Neural cell (in vitro differentiated cells): Measurements from ENCODE around the gene STK38. TPM values are rescaled to one million over a fixed set of nuclear protein-coding genes. Genes with fewer than 3 reads are reported as not detected.

Experiments
- H2AFZ ChIP-seq: fragments of 200-600, 300-800 bp; sonication (generic), shearing (Covaris generic); 2 replicates; pipeline ENCODE4 v1.6.0; 2014; ENCODE audit warnings: low read depth, mild to moderate bottlenecking, antibody characterized with exemption, low read length, moderate library complexity
- H3F3A ChIP-seq: fragments of 200-600 bp; shearing (Covaris generic); 2 replicates; pipeline ENCODE4 v1.6.1; 2016; ENCODE audit warnings: mild to moderate bottlenecking, moderate library complexity, mixed read lengths, antibody characterized with exemption, low read length; ENCODE audit not compliant: insufficient read depth, poor library complexity, severe bottlenecking
- H3K27ac ChIP-seq: fragments of 200-600, 300-800 bp; sonication (generic), shearing (Covaris generic); 2 replicates; pipeline ENCODE4 v1.5.1; 2014; ENCODE audit warnings: mild to moderate bottlenecking, low read length, moderate library complexity
- H3K27me3 ChIP-seq: fragments of 300-800, 200-600 bp; sonication (generic), shearing (Covaris generic); 2 replicates; pipeline ENCODE4 v1.6.0; 2014; ENCODE audit warnings: mild to moderate bottlenecking, low read depth, low read length, moderate library complexity; ENCODE audit not compliant: insufficient read depth
- H3K36me3 ChIP-seq: fragments of 300-800, 200-600 bp; sonication (generic), shearing (Covaris generic); 2 replicates; pipeline ENCODE4 v1.5.1; 2014; ENCODE audit warnings: mild to moderate bottlenecking, antibody characterized with exemption, low read length, moderate library complexity; ENCODE audit not compliant: insufficient read depth
- H3K4me2 ChIP-seq: fragments of 300-800, 200-600 bp; sonication (generic), shearing (Covaris generic); 2 replicates; pipeline ENCODE4 v1.6.0; 2014; ENCODE audit warnings: mild to moderate bottlenecking, low read length
- H3K4me3 ChIP-seq: fragments of 300-800, 200-600 bp; sonication (generic), shearing (Covaris generic); 2 replicates; pipeline ENCODE4 v1.5.1; 2014; ENCODE audit warnings: mild to moderate bottlenecking, low read length, moderate library complexity
- H3K79me2 ChIP-seq: fragments of 200-600 bp; shearing (Covaris generic); replicated peaks from 2 replicates; pipeline ENCODE4 v1.6.0; 2014; ENCODE audit warnings: mild to moderate bottlenecking, low read length, moderate library complexity; ENCODE audit not compliant: insufficient read depth
- H3K9ac ChIP-seq: fragments of 300-800, 200-600 bp; sonication (generic), shearing (Covaris generic); 2 replicates; pipeline ENCODE4 v1.6.1; 2016; ENCODE audit warnings: mild to moderate bottlenecking, low read length, mixed read lengths
- H3K9me2 ChIP-seq: fragments of 200-600 bp; shearing (Covaris generic); 2 replicates; pipeline ENCODE4 v1.6.1; 2016; ENCODE audit warnings: mild to moderate bottlenecking, low read length, mixed read lengths; ENCODE audit not compliant: insufficient read depth
- H3K9me3 ChIP-seq: fragments of 200-600, 300-800 bp; sonication (generic), shearing (Covaris generic); 2 replicates; pipeline ENCODE4 v1.6.1; 2016; ENCODE audit warnings: mild to moderate bottlenecking, mixed run types, low read length, moderate library complexity, mixed read lengths
- H4K20me1 ChIP-seq: fragments of 200-600 bp; shearing (Covaris generic); 2 replicates; pipeline ENCODE4 v1.6.1; 2016; ENCODE audit warnings: mild to moderate bottlenecking, mixed run types; ENCODE audit not compliant: insufficient read depth
- EP300 ChIP-seq: fragments of 450-650 bp; conservative IDR thresholded peaks from 2 replicates; pipeline ENCODE4 v1.6.1; 2014; ENCODE audit warnings: antibody characterized with exemption, mild to moderate bottlenecking, moderate library complexity; ENCODE audit not compliant: poor library complexity, severe bottlenecking
- EZH2 ChIP-seq: fragments of 200-600, 300-800 bp; shearing (Covaris generic), sonication (generic); IDR thresholded peaks from 2 replicates; pipeline ENCODE4 v1.6.1; 2014; ENCODE audit warnings: antibody characterized with exemption, low read length, borderline replicate concordance, mild to moderate bottlenecking; ENCODE audit not compliant: insufficient read depth, poor library complexity, severe bottlenecking
- MXI1 ChIP-seq: fragments of 450-650 bp; conservative IDR thresholded peaks from 2 replicates; pipeline ENCODE4 v1.6.1; 2014; ENCODE audit warnings: antibody characterized with exemption, mild to moderate bottlenecking; ENCODE audit not compliant: poor library complexity, severe bottlenecking
- POLR2AphosphoS5 ChIP-seq: IDR thresholded peaks from 2 replicates; pipeline ENCODE4 v1.6.1; 2012
- RAD21 ChIP-seq: fragments of 450-650 bp; conservative IDR thresholded peaks from 2 replicates; pipeline ENCODE4 v1.6.1; 2014; ENCODE audit warnings: antibody characterized with exemption, mild to moderate bottlenecking, moderate library complexity
- REST ChIP-seq: IDR thresholded peaks from 2 replicates; pipeline ENCODE4 v1.6.1; 2012; ENCODE audit warnings: borderline replicate concordance
- SMC3 ChIP-seq: fragments of 450-650 bp; conservative IDR thresholded peaks from 2 replicates; pipeline ENCODE4 v1.6.1; 2014; ENCODE audit warnings: antibody characterized with exemption, mild to moderate bottlenecking, moderate library complexity; ENCODE audit not compliant: poor library complexity
- TAF1 ChIP-seq: IDR thresholded peaks from 2 replicates; pipeline ENCODE4 v1.6.1; 2012; ENCODE audit warnings: low read depth
- polyA plus RNA-seq: library from polyadenylated mRNA; depleted of rRNA; stranded (reverse); fragments of >200 nt; gene quantifications from 2 replicates; pipeline ENCODE4 v1.2.3, GENCODE V29; 2014
- TF ChIP-seq, protein P1 (sequence below): fragments of 450-650 bp; IDR thresholded peaks from 2 replicates; pipeline ENCODE4 v1.5.1; 2014; ENCODE audit warnings: antibody characterized with exemption, mild to moderate bottlenecking, moderate library complexity; ENCODE audit not compliant: poor library complexity, severe bottlenecking

Gene STK38
- polyA plus RNA-seq, 1 donor from 2014 or later: 58.7 TPM

DNA sequence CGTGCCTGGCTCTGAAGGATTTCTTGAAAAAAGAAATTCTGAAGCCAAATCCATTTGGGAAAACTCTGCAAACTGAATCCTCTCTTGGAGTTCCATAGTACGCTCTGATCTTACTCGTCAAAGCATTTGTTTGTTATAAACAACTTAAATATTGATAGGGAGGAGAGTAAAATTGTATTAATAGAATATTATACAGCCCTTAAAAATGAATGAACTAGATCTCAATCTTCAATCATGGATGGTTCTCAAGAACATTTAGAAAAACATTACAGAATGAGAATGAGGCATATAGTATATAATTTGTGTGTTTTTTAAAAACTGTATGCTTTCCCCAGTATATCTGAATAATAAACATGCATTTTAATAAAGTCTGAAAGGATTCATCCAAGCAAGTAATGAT, 79.7 kb downstream of the STK38 start:
- H2AFZ ChIP-seq: no peak overlapping the region
- H3K9ac ChIP-seq: no peak overlapping the region
- no peaks in the 10 kb centered on the region for H3K9me3 ChIP-seq
- no peaks in the 10 kb centered on the region for H3F3A ChIP-seq
- peaks cover 18% of the 10 kb centered on the region for H3K79me2 ChIP-seq
- TF ChIP-seq, protein P1, sequence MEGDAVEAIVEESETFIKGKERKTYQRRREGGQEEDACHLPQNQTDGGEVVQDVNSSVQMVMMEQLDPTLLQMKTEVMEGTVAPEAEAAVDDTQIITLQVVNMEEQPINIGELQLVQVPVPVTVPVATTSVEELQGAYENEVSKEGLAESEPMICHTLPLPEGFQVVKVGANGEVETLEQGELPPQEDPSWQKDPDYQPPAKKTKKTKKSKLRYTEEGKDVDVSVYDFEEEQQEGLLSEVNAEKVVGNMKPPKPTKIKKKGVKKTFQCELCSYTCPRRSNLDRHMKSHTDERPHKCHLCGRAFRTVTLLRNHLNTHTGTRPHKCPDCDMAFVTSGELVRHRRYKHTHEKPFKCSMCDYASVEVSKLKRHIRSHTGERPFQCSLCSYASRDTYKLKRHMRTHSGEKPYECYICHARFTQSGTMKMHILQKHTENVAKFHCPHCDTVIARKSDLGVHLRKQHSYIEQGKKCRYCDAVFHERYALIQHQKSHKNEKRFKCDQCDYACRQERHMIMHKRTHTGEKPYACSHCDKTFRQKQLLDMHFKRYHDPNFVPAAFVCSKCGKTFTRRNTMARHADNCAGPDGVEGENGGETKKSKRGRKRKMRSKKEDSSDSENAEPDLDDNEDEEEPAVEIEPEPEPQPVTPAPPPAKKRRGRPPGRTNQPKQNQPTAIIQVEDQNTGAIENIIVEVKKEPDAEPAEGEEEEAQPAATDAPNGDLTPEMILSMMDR: no peak
- TF ChIP-seq TAF1 (no peak), EP300 (no peak), MXI1 (no peak), RAD21 (no peak), POLR2AphosphoS5 (no peak), SMC3 (no peak), REST (no peak), EZH2 (no peak)
- peaks cover 7% of the 10 kb centered on the region for H3K36me3 ChIP-seq
- no peaks in the 10 kb centered on the region for H4K20me1 ChIP-seq
- no peak overlapping the region for H3K4me3 ChIP-seq
- H3K4me2 ChIP-seq: no peak overlapping the region
- H3K9me2 ChIP-seq: no peaks in the 10 kb centered on the region
- no peaks in the 10 kb centered on the region for H3K27me3 ChIP-seq
- H3K27ac ChIP-seq: no peak overlapping the region

DNA sequence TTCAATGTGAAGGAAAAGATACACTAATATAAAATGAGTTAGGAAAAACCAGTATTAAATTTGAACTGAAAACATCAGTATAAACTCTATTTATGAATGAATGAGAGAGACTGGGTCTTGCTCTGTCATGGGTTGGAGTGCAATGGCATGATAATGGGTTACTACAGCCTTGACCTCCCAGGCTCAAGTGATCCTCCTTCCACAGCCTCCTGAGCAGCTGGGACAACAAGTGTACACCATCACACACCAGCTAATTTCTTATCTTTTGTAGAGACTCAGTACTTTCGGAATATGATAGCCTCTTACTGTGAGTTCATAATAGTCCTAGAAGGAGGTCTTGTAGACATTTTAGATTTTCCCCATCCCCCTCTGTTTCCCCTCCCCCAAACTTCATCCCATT, 83.0 kb downstream of the STK38 start:
- peaks cover 18% of the 10 kb centered on the region for H3K79me2 ChIP-seq

More for the DNA sequence above, 83.0 kb downstream of the STK38 start:
- Histone ChIP-seq H4K20me1 (no peaks in the 10 kb centered on the region), H2AFZ (no peak overlapping the region), H3K4me3 (no peak overlapping the region), H3K9me2 (no peaks in the 10 kb centered on the region), H3F3A (no peaks in the 10 kb centered on the region), H3K9ac (no peak overlapping the region), H3K27ac (no peak overlapping the region), H3K27me3 (no peaks in the 10 kb centered on the region), H3K4me2 (no peak overlapping the region), H3K9me3 (no peaks in the 10 kb centered on the region), H3K36me3 (peaks cover 3% of the 10 kb centered on the region)
- no peak for TF ChIP-seq POLR2AphosphoS5
- TF ChIP-seq, protein P1: no peak
- TF ChIP-seq EP300: no peak
- no peak for TF ChIP-seq MXI1
- no peak for TF ChIP-seq EZH2
- no peak for TF ChIP-seq TAF1
- no peak for TF ChIP-seq SMC3
